ENCODE measurements around the gene SPNS3. TPM values are rescaled to one million over a fixed set of nuclear protein-coding genes. Genes with fewer than 3 reads are reported as not detected.
A peak's percentile ranks its signal among the peaks of the same experiment; 100 is the strongest.

The SPNS3 gene
- total and polyA plus RNA-seq, 8 donors: 0.08 to 0.96 (median 0.67) TPM

GRCh38 chr17:4411201-4411600 is 22.5 kb upstream of the SPNS3 start:
- intact Hi-C loops (cut with DNase I): no loop called here
- 79 to 80% methylated on average over 3 of the region's 3 CpGs for WGBS, 2 donors
- TF ChIP-seq, protein P1, sequence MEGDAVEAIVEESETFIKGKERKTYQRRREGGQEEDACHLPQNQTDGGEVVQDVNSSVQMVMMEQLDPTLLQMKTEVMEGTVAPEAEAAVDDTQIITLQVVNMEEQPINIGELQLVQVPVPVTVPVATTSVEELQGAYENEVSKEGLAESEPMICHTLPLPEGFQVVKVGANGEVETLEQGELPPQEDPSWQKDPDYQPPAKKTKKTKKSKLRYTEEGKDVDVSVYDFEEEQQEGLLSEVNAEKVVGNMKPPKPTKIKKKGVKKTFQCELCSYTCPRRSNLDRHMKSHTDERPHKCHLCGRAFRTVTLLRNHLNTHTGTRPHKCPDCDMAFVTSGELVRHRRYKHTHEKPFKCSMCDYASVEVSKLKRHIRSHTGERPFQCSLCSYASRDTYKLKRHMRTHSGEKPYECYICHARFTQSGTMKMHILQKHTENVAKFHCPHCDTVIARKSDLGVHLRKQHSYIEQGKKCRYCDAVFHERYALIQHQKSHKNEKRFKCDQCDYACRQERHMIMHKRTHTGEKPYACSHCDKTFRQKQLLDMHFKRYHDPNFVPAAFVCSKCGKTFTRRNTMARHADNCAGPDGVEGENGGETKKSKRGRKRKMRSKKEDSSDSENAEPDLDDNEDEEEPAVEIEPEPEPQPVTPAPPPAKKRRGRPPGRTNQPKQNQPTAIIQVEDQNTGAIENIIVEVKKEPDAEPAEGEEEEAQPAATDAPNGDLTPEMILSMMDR (IDR thresholded peaks at IDR 0.05): no peak
- Histone ChIP-seq H3K4me1 (peaks cover 0 to 7% (median 0%) of the 10 kb centered on the region in 3 donors), H3K9me3 (no peaks in the 10 kb centered on the region), H3K27me3 (no peaks in the 10 kb centered on the region), H3K36me3 (no peaks in the 10 kb centered on the region), H3K4me3 (no peak overlapping the region), H3K27ac (no peak overlapping the region)
- no peak for ATAC-seq
- DNase-seq: no peak
- no peak for FAIRE-seq

GRCh38 chr17:4412933-4413831 is 20.6 kb upstream of the SPNS3 start:
- Histone ChIP-seq H3K4me3 (no peak overlapping the region), H3K4me1 (peaks cover 0 to 5% (median 0%) of the 10 kb centered on the region in 3 donors), H3K27ac (no peak overlapping the region), H3K9me3 (no peaks in the 10 kb centered on the region), H3K27me3 (no peaks in the 10 kb centered on the region), H3K36me3 (no peaks in the 10 kb centered on the region)
- TF ChIP-seq, protein P1 (IDR thresholded peaks at IDR 0.05): peak; percentile 79 to 91 (median 90)
- peak; percentile 94 to 99 (median 98) for ATAC-seq
- 34% methylated on average over 27 of the region's 27 CpGs for WGBS, 2 donors
- peak; percentile 78 to 99 (median 92) for DNase-seq
- intact Hi-C loops (cut with DNase I): no loop called here
- no peak for FAIRE-seq

DNA sequence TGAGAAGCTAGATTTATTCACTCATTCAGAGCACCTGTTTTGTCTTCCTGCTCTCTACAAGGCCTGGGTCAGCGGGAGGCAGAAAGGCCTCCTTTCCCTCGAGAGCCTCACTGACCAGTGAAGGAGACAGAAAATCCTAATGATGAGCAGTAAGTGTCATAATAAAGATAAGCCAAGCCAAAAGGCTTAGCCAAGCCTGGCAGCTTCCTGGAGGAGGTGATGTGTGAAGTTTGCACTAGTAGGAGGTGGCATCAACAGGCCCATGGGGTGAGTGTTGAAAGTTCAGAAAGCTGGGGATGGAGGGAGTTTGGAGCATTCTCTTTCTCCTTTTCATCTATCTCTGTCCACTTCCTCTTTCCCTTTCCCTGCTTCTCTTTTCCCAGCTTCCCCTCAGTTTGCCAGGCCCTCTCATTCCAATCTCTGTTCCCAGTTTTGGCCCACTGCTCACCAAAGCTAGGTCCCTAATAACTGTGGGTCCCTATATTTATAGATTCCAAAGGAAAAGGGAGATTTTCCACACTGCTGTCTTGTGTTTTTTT is 16.5 kb upstream of the SPNS3 start:
- ATAC-seq (no peak), DNase-seq (no peak), FAIRE-seq (no peak)
- 73 to 81% methylated on average over 2 of the region's 2 CpGs for WGBS, 2 donors
- H3K27ac ChIP-seq: no peak overlapping the region
- H3K4me3 ChIP-seq: no peak overlapping the region
- no peaks in the 10 kb centered on the region for H3K4me1 ChIP-seq
- H3K27me3 ChIP-seq: no peaks in the 10 kb centered on the region
- H3K9me3 ChIP-seq: no peaks in the 10 kb centered on the region
- no peaks in the 10 kb centered on the region for H3K36me3 ChIP-seq
- intact Hi-C loops (cut with DNase I): loop anchor here in 2 of 3 donors (5.0 kb wide), 2 partner anchors 205 to 210 kb away; no protein-coding TSS in a partner anchor
- TF ChIP-seq, protein P1 (IDR thresholded peaks at IDR 0.05): no peak

DNA sequence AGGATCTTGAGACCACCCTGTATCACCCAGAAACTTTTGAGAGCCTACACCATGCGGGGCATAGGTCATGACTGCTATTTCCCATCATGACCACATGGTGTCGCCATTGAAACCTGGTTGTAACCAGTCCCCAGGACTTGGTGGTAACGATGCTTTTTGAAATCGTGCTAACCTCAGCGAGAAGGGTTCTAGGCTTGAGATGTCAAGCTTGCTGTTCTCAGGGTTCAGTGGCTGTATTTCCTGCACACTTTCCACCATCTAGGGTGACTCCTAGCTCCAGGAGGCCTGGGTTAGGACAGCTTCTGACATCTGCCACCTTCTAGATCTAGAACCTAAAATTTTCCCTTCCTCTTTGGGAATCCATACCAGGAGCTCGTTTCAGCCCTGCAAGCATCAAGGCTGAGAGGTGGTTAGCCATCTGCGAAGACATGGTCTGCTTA is 13.0 kb upstream of the SPNS3 start:
- Histone ChIP-seq H3K4me1 (no peaks in the 10 kb centered on the region), H3K27ac (no peak overlapping the region), H3K27me3 (no peaks in the 10 kb centered on the region), H3K9me3 (no peaks in the 10 kb centered on the region), H3K4me3 (no peak overlapping the region), H3K36me3 (no peaks in the 10 kb centered on the region)
- DNase-seq: peak in 3 of 6 donors; percentile 36 to 67 (median 56)
- no peak for FAIRE-seq
- intact Hi-C loops (cut with DNase I): loop anchor here in 1 of 3 donors (5.0 to 10.0 kb wide), 2 partner anchors 124 to 207 kb away; no protein-coding TSS in a partner anchor
- 4 to 6% methylated on average over 7 of the region's 7 CpGs for WGBS, 2 donors
- ATAC-seq: peak; percentile 89 to 98 (median 95)
- TF ChIP-seq, protein P1 (IDR thresholded peaks at IDR 0.05): peak; percentile 67 to 80 (median 76)
